Stimulated activated CD4-positive, alpha-beta T cell treated with anti-CD3 and anti-CD28 coated beads, Interleukin-15, amount 100 ng/mL, for 48 hours (primary cell): Measurements from ENCODE around the gene PKP1.
A peak's percentile ranks its signal among the peaks of the same experiment; 100 is the strongest.

Experiments used
- DNase-seq, 2 donors: peaks; one replicate each; pipeline ENCODE4 v3.0.0-alpha.2; 2020; ENCODE audit warnings: low read depth in 2 of 2

PKP1 gene

DNA sequence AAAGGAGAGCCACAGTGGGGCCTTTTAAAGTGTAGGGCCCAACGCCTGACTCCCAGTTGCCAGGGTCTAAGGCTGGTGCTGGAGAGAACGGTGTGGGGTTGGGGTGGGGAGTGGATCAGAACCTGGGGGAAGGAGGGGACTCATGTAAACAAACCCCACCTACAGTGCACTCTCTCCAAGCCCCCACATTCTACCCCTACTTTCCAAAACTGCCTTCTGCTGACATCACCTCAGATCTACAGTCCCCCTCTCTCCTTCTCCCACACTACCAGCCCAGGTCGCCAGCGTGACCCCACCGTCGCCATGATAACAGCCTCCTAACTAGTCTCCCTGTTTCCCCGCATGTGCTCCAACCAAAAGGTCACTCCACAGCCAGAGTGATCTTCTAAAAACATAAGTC lies 67.6 kb downstream of the PKP1 start:
- no peak for DNase-seq

DNA sequence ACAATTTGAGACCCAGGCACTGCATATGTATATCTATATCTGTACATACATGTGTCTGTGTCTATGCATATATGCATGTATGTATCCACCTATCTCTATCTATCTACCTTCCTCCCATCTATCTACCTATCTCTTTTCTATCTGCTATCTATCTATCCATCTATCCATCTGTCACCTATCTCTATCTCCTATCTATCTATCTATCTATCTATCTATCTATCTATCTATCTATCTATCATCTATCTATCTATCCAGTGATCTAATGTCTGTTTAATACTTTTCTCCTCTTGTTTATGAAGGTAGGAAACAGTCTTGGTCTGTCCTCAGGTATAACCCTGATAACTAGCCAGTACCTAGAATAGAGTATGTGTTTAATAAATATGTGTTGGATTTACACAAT lies 68.3 kb downstream of the PKP1 start:
- DNase-seq = no peak

DNA sequence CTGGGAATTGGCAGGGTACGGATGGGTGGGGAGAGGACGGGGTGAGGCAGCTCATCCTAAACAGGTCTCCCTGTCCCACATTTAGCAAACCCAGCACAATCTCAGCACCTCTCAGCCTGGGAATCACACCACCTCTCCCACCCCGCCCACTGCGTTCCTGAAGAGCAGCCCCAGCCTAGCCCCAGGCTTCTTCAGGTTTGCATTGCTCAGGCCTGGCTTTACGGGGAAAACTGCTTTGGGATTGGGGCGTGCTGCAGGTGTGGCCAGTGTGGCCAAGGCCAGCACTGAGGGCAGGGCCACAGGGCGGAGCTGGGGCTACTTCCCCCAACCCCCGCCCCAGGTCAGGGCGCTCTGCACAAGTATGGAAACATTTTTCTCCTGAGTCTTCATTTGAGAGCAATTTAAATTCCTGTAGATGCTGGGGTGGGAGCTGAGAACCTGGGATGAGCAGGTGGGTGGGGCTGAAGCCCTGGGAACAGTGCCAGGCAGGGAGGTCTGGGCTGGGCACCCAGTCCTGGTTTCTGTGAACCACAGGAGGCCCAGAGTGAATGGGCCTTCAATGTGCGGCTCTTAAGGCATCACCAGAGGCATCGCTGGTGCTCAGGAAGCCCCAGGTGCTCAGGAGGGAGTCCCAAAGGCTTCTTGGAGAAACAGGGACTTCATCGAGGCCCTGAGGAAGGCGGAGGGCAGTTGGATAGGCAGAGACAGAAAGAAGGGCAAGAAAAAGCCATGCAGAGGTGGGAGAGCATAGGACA lies 70.1 kb downstream of the PKP1 start:
- no peak for DNase-seq

GRCh38 chr1:201354151-201354900 lies 71.0 kb downstream of the PKP1 start:
- DNase-seq = no peak

DNA sequence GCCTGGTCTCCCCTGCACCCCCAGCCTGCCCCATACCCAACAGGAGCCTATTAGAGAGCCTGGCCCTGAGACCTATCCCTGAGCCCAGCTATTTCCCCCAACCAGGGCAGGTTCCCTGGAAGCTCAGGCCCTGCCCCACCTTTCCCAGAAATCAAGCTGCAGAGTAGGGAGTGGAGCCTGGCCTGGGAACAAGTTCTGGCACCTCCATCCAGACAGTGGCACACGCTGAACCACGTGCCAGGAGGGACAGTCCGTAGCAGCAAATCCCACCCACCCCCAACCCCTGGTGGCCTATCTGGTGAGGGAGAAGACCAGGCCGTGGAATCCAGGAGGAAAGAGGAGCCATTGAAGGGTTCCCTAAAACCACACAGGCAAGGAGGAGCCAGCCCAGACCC lies 71.6 kb downstream of the PKP1 start:
- no peak for DNase-seq

DNA sequence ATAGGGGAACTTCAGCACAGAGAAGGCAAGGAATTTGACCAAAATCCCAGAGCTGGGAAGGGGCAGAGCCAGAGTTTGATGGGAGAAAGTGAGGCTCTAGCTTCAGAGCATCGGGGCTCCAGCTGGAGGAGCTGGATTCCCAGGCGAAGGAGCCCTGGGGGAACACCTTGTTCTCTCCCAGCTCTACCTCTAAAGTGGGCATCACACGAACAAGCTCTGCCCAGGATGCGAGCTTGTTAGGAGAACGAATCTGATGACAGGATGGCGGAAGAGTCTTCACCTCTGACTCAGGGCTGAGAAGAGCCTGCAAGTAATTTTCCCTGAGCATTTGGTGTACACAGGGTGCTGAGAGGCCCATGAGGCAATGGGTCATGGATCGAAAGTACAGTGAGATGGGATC lies 72.2 kb downstream of the PKP1 start:
- no peak for DNase-seq

GRCh38 chr1:201356236-201356635 lies 72.9 kb downstream of the PKP1 start:
- no peak for DNase-seq

DNA sequence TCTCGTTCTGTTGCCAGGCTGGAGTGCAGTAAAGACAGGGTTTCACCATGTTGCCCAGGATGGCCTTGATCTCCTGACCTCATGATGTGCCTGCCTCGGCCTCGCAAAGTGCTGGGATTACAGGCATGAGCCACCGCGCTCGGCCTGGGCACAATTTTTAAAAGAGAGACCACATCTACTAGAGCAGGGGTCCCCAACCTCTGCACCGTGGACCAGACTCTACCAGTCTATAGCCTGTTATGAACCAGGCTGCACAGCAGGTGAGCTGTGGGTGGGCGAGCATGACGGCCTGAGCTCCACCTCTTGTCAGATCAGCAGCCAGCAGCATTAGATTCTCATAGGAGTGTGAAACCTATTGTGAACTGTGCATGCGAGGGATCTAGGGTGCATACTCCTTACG lies 73.4 kb downstream of the PKP1 start:
- DNase-seq = no peak

DNA sequence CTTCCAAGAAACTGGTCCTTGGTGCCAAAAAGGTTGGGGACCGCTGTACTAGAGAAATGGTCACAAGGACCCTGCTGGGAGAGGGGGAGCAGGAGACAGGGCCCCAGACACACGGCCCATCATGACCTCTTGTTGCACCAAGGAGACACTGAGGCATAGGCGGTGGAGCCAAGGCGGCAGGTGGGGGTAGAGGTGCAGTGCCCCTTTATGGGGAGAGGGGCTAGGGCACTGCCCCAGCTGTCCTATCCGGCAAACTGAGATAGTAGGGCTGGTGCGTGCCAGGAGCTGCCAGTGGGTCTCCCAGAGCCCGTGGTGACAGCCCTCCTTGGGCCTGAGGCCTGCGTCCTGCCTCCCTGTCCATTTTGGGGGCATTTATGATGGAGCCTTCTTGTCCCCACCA lies 73.9 kb downstream of the PKP1 start:
- no peak for DNase-seq

GRCh38 chr1:201357636-201358348 lies 74.5 kb downstream of the PKP1 start:
- no peak for DNase-seq

GRCh38 chr1:201358596-201358995 lies 75.3 kb downstream of the PKP1 start:
- DNase-seq = no peak

DNA sequence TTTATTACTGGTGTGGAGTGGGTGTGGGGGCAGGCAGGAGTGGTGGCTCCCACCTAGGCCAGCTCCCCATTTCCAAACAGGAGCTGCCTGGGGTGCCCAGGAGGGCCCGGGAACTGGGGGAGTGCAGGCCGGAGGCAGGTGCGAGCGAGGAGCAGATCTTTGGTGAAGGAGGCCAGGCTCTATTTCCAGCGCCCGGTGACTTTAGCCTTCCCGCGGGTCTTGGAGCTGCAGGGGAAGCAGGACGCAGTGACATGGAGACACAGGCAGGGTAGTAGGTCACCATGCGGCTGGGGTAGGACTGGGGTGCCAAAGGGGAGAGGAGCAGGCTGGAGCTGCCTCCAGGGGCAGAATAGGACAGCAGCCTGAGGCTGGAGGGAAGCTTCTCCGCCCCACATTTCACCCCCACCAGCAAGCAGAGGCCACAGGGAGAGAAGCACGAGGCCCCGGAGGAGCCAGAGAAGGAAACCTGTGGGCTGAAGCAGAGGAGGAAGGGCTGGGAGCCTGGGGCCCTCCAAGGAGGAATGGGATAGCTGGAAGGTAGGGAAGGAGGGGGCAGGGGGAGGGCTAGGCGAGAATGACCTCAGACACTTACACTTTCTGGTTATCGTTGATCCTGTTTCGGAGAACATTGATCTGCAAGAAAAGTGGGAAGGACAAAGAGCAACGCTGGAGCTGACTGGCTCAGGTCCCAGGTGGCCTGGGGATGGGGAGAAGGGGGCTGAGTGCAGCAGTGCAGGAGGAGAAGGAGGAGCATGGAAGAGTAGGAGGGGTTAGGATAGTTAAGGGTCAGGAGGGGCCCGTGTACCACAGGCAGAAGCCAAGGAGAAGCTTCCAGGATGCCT lies 75.9 kb downstream of the PKP1 start:
- no peak for DNase-seq

DNA sequence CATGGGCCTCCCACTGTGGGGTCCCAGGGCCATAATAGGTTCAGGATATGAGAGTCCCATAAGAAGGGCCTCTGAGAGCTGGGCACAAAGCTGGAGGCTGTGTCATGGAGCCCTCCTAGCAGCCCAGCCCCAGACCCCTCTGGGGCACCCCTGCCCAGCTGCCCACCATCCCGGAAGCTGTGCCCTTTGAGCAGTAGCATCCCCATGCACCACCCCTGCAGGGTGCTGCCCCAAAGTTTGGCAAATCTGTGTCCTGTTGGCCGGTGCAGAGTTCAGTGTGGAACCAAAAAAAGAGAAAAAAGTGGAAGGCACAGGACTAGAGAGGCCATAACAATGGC lies 76.5 kb downstream of the PKP1 start:
- no peak for DNase-seq

- DNase-seq = no peak
Measured at GRCh38 chr1:201360486-201360885, 77.2 kb downstream of the PKP1 start.

DNA sequence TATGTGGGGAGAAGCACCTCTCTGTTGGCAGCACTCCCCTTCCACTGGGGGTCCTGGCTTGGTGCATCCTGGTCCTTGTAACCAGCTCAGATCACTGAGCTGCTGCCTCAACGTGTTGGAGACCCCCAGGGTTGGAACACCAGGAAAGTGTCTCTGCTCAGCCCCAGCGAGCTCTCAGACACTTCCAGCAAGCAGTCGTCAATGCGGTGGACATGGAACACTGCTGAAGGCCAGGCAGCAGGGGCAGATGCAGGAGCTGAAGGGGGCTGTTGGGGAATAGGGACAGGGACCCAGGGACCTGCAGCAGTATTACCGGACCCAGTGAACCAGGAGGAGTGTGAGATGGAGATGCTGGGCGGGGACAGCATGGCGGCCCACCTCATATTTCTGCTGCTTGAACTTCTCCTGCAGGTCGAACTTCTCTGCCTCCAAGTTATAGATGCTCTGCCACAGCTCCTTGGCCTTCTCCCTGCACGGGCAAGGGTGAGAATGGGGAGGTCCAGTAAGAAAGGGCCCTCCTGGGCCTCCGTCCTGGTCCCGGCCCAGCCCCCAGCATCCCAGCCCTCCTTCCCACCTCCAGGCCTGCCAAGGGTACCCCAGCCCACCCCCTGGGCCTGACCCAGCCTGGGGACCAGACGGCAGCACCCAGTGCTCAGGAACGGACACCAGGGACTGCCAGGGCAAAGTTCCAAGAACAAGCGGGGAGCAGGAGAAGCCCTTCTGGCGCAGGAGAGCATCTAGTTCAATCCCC lies 77.8 kb downstream of the PKP1 start:
- DNase-seq = no peak

DNA sequence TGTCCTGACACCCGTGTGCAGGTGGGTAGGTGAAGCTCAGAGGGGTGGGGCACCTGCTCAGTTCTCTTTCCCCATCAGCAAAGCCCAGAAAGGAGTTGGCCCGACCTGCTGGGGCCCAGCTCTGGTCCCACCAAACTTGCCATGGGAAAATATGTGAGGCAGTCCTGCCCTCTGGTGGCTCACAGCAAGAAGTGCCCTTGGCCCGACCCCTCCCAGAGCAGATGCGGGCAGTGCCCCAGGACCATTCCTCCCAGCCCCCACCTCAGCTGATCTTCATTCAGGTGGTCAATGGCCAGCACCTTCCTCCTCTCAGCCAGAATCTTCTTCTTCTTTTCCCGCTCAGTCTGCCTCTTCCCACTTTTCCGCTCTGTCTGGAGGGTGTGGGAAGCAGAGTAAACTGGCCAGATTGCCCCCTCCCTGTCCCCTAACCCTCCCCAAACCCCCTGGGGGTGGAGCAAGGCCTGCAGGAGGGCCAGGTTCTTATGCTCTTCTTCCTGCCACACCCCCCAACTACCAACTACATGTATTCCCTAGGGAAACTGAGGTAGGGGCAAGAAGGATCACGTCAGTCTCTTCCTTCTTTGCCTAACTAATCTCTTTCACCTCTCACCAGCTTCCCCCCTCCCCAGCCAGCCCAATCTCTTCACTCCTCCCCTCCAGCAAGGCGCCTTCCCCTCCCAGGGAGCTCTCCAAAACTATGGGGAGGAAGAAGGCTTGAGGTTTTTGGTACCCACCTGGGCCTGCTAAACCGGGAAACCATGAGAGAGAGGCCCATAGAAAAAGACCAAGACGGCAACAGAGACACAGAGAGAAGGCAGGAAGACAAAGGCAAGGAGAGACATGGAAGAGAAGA lies 78.6 kb downstream of the PKP1 start:
- peak in 1 of 2 donors; percentile 8 for DNase-seq

GRCh38 chr1:201362906-201363305 lies 79.6 kb downstream of the PKP1 start:
- DNase-seq = no peak

GRCh38 chr1:201363467-201363866 lies 80.2 kb downstream of the PKP1 start:
- no peak for DNase-seq

GRCh38 chr1:201364808-201365105 lies 81.5 kb downstream of the PKP1 start:
- DNase-seq = no peak

GRCh38 chr1:201365251-201365650 lies 81.9 kb downstream of the PKP1 start:
- DNase-seq = no peak

- DNase-seq = no peak
Measured at GRCh38 chr1:201366696-201367095, 83.4 kb downstream of the PKP1 start.
